ENCODE results near the gene RNF41. TPM values are rescaled to one million over a fixed set of nuclear protein-coding genes. Genes with fewer than 3 reads are reported as not detected.

Gene RNF41
- total RNA-seq, 2 experiments from 2014 or later: 38.9 to 40.2 TPM

GRCh38 chr12:56193025-56193578 lies 28.6 kb downstream of the RNF41 start:
- CTCF ChIA-PET: interaction anchor here (1.0 to 1.1 kb wide), 2 partner anchors 14 to 65 kb away, joined by 3 to 5 read pairs; partner anchors contain the start of gene ESYT1
- POLR2A ChIA-PET: no interaction called here

DNA sequence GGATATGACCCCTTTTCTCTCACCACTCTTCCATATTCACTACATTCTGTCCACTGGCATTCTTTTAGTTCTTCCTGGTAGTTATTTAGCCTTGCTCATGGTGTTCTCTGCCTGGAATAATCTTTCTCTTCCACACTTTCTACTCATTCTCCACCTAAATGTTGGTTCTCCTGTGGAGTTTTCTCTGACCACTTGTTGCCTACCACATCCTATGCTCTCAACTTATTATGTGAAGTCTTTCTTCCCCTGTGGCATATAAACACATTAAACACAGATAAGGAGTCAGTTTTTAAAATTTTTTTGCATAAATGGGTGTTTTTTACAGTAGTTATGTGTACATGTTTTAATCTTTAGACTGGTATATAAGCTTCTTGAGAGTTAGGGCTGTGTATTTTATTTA lies 29.1 kb downstream of the RNF41 start:
- ChIA-PET CTCF (interaction anchor here (1.0 to 2.1 kb wide), 3 partner anchors 14 to 271 kb away, joined by 3 to 5 read pairs (median 5); partner anchors contain the start of gene ESYT1), POLR2A (interaction anchor here (0.6 kb wide), 1 partner anchor 1228 kb away, joined by 4 read pairs; no protein-coding TSS in a partner anchor)

DNA sequence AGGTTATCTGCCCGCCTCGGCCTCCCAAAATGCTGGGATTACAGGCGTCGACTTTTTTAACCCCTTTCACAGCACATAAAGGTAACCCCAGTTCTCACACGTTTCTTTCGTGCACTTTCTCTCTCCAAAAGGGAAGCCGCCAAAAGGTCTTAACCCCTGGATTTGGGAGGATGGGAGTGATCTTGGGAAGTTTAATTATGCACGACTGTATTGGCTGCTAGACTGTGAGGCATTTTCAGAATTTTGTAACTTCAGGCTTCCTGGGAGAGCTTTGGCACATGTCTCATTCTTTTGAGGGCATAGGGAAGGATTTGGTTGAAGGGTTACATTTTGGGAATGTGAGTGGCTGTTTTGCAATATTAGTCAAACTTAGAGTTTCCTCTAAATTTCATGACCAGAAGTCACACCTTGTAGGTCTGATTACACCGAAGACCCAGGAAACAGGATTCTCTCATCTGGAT lies 31.0 kb downstream of the RNF41 start:
- POLR2A ChIA-PET: interaction anchor here (0.7 to 3.4 kb wide), 3 partner anchors 31 to 276 kb away, joined by 3 to 18 read pairs (median 17); partner anchors contain the start of genes ESYT1 and RNF41
- CTCF ChIA-PET: interaction anchor here (0.7 to 4.1 kb wide), 14 partner anchors 15 to 1044 kb away, joined by 3 to 73 read pairs (median 5); partner anchors contain the start of genes ESYT1, PA2G4, RPL41 and ZC3H10

DNA sequence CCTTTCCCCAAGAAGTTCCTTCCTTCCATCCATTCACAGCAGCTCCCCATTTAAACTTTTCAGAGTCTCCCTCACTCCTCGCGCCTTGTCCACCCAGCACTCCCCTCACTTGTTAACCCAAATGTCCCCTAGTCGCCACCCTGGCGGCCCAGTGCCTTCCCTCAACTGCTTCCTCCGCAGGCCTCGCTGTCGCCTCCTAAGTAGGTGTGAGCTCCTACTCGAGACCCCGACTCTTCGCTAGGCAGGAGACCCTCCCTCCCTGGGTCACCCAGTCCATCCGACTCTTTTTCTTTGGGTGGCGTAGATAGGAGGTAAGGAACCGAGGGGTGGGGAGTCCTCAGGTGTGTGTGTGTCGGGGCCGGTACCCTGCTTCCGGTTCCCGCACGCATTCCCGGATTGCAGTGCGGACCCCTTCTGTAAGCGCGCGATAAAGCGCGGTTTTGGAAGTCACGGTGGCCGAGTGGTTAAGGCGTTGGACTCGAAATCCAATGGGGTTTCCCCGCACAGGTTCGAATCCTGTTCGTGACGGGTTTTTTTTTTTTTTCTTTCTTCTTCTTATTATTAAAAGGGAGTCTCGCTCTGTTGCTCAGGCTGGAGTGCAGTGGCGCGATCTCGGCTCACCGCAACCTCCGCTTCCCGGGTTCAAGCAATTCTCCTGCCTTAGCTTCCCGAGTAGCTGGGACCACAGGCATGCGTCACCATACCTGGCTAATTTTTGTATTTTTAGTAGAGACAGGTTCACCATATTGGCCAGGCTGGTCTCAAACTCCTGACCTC lies 31.6 kb downstream of the RNF41 start:
- POLR2A ChIA-PET: interaction anchor here (0.7 to 3.4 kb wide), 10 partner anchors 11 to 373 kb away, joined by 3 to 26 read pairs (median 4); partner anchors contain the start of genes ESYT1, MYL6, RNF41 and RPL41
- CTCF ChIA-PET: interaction anchor here (0.7 to 4.1 kb wide), 46 partner anchors 8 to 1650 kb away, joined by 3 to 73 read pairs (median 5); partner anchors contain the start of genes ANKRD52, ERBB3, ESYT1 and MYL6B

DNA sequence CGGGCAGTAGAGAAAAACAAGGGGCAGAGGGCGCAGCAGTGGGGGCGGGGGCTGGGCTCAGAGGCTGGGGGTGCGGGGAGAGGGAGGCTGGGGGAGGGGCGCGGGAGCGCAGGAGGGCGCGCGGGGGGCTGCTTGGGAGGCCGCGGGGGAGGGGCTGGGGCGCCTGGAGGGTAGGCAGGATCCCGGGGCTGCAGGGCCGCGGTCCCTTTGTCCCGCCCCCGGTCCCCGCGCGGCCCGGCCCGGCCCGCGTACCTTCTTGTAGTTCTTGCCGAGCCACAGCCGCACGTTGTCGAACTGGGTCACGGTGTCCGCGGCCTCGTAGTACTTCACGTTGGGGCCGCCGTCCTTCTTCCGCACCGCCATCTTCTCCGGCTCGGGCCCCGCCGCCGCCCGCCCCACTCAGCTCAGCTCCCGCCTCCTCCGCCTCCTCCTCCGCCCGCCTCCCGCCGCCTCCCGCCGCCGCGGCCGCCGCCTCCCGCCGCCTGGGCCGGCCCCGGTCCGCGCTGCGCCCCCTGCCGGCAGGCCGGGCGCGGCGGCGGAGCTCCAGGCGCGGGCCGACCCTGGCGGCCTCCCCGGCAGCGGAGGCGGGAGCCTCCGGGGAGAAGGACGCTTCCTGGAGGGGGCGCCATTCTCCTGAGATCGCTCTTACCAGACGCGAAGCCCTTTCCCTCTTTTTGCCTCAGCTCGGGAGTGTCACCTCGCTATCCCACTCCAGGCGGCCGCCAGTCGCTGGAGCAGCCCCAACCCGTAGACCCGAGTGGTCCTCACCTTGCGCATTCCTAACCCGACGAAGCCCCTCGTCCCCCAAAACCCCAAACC lies 32.4 kb downstream of the RNF41 start, which contains the start of gene SMARCC2:
SMARCC2 (minus strand) TSS at position 385 of the 819 bp plus-strand sequence; CDS start at position 363, 22 bp downstream.
- CTCF ChIA-PET: interaction anchor here (0.7 to 4.1 kb wide), 50 partner anchors 8 to 1651 kb away, joined by 3 to 73 read pairs (median 4); partner anchors contain the start of genes ANKRD52, ERBB3, ESYT1 and MYL6B
- POLR2A ChIA-PET: interaction anchor here (0.7 to 3.4 kb wide), 11 partner anchors 11 to 372 kb away, joined by 3 to 26 read pairs (median 4); partner anchors contain the start of genes ESYT1, MYL6, RNF41 and RPL41

GRCh38 chr12:56188778-56189098 lies 33.0 kb downstream of the RNF41 start:
- POLR2A ChIA-PET: interaction anchor here (0.8 to 3.4 kb wide), 5 partner anchors 10 to 70 kb away, joined by 3 to 17 read pairs (median 5); partner anchors contain the start of genes RNF41 and ZC3H10
- CTCF ChIA-PET: interaction anchor here (0.6 to 4.1 kb wide), 19 partner anchors 13 to 110 kb away, joined by 3 to 73 read pairs (median 5); partner anchors contain the start of genes ESYT1, MYL6B, NABP2 and RNF41

DNA sequence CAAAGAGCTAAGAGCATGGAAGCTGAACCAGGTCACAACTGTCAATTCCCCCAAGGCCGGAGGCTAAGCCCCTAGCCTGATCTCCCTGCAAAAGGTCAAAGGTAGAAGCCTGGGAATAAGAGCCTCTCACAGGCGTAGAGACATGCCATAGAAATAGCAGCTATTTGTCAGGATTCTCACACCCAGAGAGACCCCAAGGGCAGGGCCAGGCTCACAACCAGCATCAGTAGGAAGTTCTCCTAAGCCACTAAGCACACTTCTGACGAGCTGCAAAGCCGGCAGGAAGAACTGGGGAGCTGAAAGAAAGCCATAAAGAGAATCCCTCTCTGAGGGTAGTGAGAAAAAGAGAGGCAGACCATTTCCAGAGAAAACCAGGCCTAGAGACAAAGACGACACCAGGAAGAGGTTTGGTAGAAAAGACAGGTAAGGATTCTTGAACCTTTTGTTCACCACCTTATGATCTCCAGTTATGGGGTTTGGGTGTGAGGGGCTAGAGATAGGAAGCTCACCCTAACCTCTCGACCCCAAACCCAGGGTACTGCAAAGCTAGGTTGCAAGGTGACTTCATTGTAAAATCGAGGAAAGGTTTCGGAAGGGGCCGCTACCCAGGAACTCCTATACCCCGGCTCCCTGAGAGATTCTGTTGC lies 33.5 kb downstream of the RNF41 start:
- POLR2A ChIA-PET: interaction anchor here (0.8 to 3.4 kb wide), 4 partner anchors 13 to 70 kb away, joined by 3 to 17 read pairs (median 6); partner anchors contain the start of genes RNF41 and ZC3H10

GRCh38 chr12:56186957-56187356 lies 34.8 kb downstream of the RNF41 start:
- ChIA-PET POLR2A (no interaction called here), CTCF (interaction anchor here (0.7 to 1.1 kb wide), 2 partner anchors 181 to 335 kb away, joined by 4 read pairs; no protein-coding TSS in a partner anchor)

More for the DNA sequence above, 33.5 kb downstream of the RNF41 start:
- CTCF ChIA-PET: interaction anchor here (0.5 to 4.1 kb wide), 15 partner anchors 14 to 111 kb away, joined by 3 to 73 read pairs (median 5); partner anchors contain the start of genes ESYT1, RNF41, RPL41 and ZC3H10

DNA sequence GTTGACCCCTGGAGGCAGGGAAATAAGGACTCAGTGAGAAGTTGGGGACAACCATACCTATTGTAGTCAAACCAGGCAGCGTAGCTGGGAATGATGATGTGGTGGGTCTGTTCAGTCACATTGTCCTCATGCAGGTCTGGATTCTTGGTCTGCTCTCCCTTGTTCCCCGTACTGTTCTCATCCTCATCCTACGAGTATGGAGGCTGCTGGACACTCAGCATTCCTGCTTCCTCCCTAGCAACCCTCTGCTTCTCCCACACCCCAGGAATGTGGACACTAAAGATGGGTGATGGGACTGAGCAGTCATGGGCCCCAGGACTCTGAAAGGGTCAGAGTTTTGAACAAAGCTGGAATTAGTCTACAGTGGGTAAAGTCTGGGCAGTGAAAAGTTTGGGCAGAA lies 43.4 kb downstream of the RNF41 start:
- POLR2A ChIA-PET: interaction anchor here (1.7 kb wide), 1 partner anchor 11 kb away, joined by 4 read pairs; the partner anchor contains the start of gene SMARCC2
- CTCF ChIA-PET: interaction anchor here (1.0 kb wide), 1 partner anchor 11 kb away, joined by 3 read pairs; the partner anchor contains the start of gene SMARCC2

DNA sequence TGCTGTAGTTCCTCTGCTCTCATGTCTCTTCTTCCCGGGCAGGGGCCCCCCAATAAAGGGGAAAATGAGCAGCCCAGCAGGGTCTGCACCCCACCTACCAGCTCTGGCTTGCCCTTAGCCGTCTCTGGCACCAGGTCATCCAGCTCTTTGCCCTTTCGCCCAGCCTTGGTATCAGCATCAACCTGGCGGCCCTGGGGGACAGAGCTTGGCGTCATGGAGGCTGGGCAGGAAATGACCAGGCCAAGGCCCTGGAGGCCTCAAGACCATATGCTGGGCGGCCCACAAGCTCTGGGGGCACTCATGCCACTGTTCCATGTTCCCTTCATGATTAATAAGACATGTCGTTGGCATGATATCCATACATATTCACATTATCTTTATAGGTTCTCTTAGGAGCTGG lies 48.9 kb downstream of the RNF41 start:
- ChIA-PET POLR2A (no interaction called here), CTCF (interaction anchor here (0.7 kb wide), 1 partner anchor 46 kb away, joined by 3 read pairs; no protein-coding TSS in a partner anchor)

- ChIA-PET CTCF (interaction anchor here (1.5 kb wide), 1 partner anchor 21 kb away, joined by 5 read pairs; no protein-coding TSS in a partner anchor), POLR2A (interaction anchor here (0.6 kb wide), 1 partner anchor 14 kb away, joined by 4 read pairs; no protein-coding TSS in a partner anchor)
Measured at GRCh38 chr12:56169229-56169759, 52.4 kb downstream of the RNF41 start.

- ChIA-PET POLR2A (no interaction called here), CTCF (interaction anchor here (1.4 kb wide), 1 partner anchor 16 kb away, joined by 3 read pairs; no protein-coding TSS in a partner anchor)
Measured at GRCh38 chr12:56165369-56165768, 56.4 kb downstream of the RNF41 start.

- POLR2A ChIA-PET: no interaction called here
- CTCF ChIA-PET: interaction anchor here (1.4 to 2.9 kb wide), 2 partner anchors 17 to 45 kb away, joined by 3 to 8 read pairs; no protein-coding TSS in a partner anchor
Measured at GRCh38 chr12:56164345-56164729, 57.4 kb downstream of the RNF41 start.

GRCh38 chr12:56163533-56164344 lies 58.0 kb downstream of the RNF41 start:
- POLR2A ChIA-PET: interaction anchor here (0.8 to 1.4 kb wide), 2 partner anchors 12 to 35 kb away, joined by 3 to 6 read pairs; partner anchors contain the start of gene ESYT1
- CTCF ChIA-PET: interaction anchor here (0.8 to 2.9 kb wide), 5 partner anchors 18 to 44 kb away, joined by 3 to 9 read pairs (median 8); partner anchors contain the start of gene SMARCC2

DNA sequence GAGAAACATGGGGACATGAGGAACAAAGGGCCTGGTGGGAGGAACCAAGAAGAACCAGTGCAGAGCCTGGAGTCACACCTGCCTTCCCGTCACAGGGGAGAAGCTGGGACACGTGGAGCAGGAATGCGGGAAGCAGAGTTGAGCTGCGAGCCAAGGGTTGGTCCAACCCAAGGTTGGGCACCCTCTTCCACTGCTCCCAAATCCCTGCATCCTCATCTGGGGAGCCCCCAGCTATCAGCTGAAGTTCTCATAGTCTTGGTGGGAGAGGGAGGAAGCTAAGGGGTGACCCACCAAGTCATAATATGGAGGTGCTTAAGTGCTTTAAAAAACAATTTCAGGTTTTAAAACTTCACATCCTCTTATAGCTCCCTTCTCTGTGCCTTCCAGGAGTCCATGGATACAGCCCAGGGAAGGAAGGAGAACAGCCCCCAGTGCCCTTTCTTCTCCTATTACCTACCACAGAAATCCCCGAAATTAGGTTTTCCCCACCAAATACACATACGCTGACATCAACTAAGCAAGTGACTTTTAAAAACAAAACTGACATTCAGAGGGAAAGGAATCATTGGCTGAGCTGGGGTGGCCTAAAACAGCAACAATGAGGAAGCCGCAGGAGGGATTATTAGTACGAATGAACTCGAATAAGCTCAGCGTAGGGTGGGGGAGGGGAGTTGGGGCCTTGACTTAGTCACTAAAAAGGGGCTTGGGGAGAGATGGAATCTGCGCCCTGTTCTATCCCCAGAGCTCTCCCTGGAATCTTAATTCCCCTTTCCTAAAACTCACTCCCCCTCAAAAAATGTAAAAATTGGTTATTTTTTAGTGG lies 59.0 kb downstream of the RNF41 start:
- POLR2A ChIA-PET: interaction anchor here (0.6 to 1.5 kb wide), 7 partner anchors 11 to 1834 kb away, joined by 3 to 7 read pairs (median 3); partner anchors contain the start of genes ESYT1, MYL6B and ZC3H10
- CTCF ChIA-PET: interaction anchor here (0.8 to 2.9 kb wide), 7 partner anchors 12 to 95 kb away, joined by 3 to 9 read pairs (median 7); partner anchors contain the start of genes ANKRD52, MYL6B and SMARCC2

Measured in activated CD8-positive, alpha-beta memory T cell treated with anti-CD3 and anti-CD28 coated beads for 36 hours (primary cell).